Fibroblast of lung (primary cell): ENCODE results near the gene MACROD1.

Source experiments
- EZH2 ChIP-seq: IDR thresholded peaks from 2 replicates; pipeline ENCODE4 v1.5.1; 2012; ENCODE audit warnings: low read length, control low read depth, mild to moderate bottlenecking; ENCODE audit errors: missing control alignments
- TF ChIP-seq, protein P1 (sequence below), 2 donors: IDR thresholded peaks in 1 of 2; conservative IDR thresholded peaks in 1 of 2; 1 replicate in 1 of 2; 2 replicates in 1 of 2; pipeline ENCODE4 v1.5.1; 2011 to 2012; ENCODE audit warnings: low read length in 2 of 2, control low read depth in 1 of 2, inconsistent platforms in 1 of 2, low read depth in 1 of 2, mild to moderate bottlenecking in 1 of 2

DNA sequence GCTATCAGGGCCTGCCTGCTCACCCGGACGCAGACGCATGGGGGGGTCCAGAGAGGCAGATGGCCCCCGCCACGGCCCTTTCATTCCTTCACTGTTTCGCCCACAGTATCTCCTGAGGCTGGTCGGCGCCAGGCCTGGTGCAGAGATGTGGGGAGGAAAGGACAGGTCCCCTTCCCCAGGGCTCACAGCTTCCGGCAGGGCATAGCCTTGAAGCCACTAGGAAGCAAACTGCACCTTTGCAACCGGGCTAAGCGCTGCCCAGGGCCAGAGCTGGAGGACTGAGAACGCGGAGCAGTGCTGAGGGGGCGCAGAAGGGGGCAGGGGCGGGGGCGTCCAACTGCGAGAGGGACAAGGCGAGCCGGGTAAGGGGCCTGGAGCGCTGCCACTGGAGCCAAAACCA lies 150.4 kb downstream of the MACROD1 start:
- TF ChIP-seq, protein P1, sequence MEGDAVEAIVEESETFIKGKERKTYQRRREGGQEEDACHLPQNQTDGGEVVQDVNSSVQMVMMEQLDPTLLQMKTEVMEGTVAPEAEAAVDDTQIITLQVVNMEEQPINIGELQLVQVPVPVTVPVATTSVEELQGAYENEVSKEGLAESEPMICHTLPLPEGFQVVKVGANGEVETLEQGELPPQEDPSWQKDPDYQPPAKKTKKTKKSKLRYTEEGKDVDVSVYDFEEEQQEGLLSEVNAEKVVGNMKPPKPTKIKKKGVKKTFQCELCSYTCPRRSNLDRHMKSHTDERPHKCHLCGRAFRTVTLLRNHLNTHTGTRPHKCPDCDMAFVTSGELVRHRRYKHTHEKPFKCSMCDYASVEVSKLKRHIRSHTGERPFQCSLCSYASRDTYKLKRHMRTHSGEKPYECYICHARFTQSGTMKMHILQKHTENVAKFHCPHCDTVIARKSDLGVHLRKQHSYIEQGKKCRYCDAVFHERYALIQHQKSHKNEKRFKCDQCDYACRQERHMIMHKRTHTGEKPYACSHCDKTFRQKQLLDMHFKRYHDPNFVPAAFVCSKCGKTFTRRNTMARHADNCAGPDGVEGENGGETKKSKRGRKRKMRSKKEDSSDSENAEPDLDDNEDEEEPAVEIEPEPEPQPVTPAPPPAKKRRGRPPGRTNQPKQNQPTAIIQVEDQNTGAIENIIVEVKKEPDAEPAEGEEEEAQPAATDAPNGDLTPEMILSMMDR (conservative IDR thresholded peaks at IDR 0.05 in 1 of 2, IDR thresholded peaks at IDR 0.05 in 1 of 2; ENCODE audit: low read depth in 1 of 2, low read length in 2 of 2): no peak
- no peak for TF ChIP-seq EZH2
